SH-SY5Y (cell line): ENCODE results near the gene PARVB.

Experiments
- GATA2 ChIP-seq: IDR thresholded peaks from 2 replicates; pipeline ENCODE4 v1.6.1; 2011; ENCODE audit warnings: mild to moderate bottlenecking, low read depth, low read length
- GATA3 ChIP-seq: IDR thresholded peaks from 2 replicates; pipeline ENCODE4 v1.6.1; 2011; ENCODE audit warnings: low read depth, mild to moderate bottlenecking, low read length, moderate library complexity

DNA sequence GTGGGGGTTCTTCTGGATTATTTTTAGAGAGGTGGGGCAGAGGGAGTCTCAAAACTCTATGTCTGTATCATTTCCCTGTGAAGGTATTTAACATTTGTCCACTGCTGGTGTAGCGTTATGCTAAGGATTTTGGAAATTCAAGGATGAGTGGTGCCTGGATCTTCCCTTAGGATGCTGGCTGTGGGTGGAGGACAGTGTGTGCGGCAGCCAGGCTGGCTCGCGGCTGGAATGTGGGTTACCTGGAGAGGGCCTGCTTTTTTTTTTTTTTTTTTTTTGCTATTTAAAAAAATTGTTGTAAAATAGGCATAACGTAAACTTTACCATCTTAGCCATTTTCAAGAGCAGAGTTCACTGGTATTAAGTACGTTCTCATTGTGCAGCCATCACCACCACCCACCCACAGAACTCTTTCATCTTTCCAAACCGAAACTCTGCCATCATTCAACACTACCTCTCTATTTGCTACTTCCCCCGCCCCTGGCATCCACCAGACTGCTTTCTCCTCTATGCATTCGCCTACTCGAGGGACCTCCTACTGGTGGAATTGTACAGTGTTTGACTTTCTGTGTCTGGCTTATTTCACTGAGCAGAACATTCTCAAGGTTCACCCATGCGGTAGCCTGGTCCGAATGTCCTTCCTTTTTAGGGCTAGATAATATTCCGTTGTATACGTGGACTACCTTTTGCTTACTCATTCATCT, 67.1 kb downstream of the PARVB start:
- TF ChIP-seq GATA2 = no peak
- TF ChIP-seq GATA3 = no peak
